ENCODE data around the gene OVCA2.
A peak's percentile ranks its signal among the peaks of the same experiment; 100 is the strongest.

Gene OVCA2

GRCh38 chr17:2028737-2029136 is 13.1 kb upstream of the OVCA2 start:
- no peak overlapping the region for H3K27ac ChIP-seq

GRCh38 chr17:2029911-2030778 is 11.7 kb upstream of the OVCA2 start, which contains the start of gene DPH1:
DPH1 (plus strand) TSS chr17:2030153; CDS start chr17:2030170, 17 bp downstream.
- H3K27ac ChIP-seq, result peak within 1 kb of the TSS; percentile 80
- peak; percentile 70; the same call in 1 of the 2 replicates for TF ChIP-seq ZFX (IDR thresholded peaks at IDR 0.05)
- no peak for TF ChIP-seq CTCF (conservative IDR thresholded peaks at IDR 0.05)

More at GRCh38 chr17:2028737-2029136, 13.1 kb upstream of the OVCA2 start:
- TF ChIP-seq CTCF (conservative IDR thresholded peaks at IDR 0.05) (no peak), ZFX (IDR thresholded peaks at IDR 0.05) (no peak)

- TF ChIP-seq CTCF (conservative IDR thresholded peaks at IDR 0.05) (no peak; the same call in 1 of the 2 replicates), ZFX (IDR thresholded peaks at IDR 0.05) (no peak)
- peak overlapping the region; percentile 80 for H3K27ac ChIP-seq
These were observed 11.1 kb upstream of the OVCA2 start for GRCh38 chr17:2030779-2031163.

- TF ChIP-seq CTCF (conservative IDR thresholded peaks at IDR 0.05), result no peak
- no peak overlapping the region for H3K27ac ChIP-seq
These were observed 8.7 kb upstream of the OVCA2 start for GRCh38 chr17:2033153-2033552.

GRCh38 chr17:2034157-2034556 is 7.7 kb upstream of the OVCA2 start:
- TF ChIP-seq CTCF (conservative IDR thresholded peaks at IDR 0.05), result no peak
- no peak for TF ChIP-seq ZFX (IDR thresholded peaks at IDR 0.05)
- no peak overlapping the region for H3K27ac ChIP-seq

- TF ChIP-seq CTCF (conservative IDR thresholded peaks at IDR 0.05) (no peak), ZFX (IDR thresholded peaks at IDR 0.05) (no peak)
- H3K27ac ChIP-seq, result no peak overlapping the region
These were observed 6.8 kb upstream of the OVCA2 start for GRCh38 chr17:2034806-2035540.

Data from C4-2B (cell line).